ENCODE data around the gene ADARB2. TPM values are rescaled to one million over a fixed set of nuclear protein-coding genes. Genes with fewer than 3 reads are reported as not detected.

ADARB2 gene
- total and polyA plus RNA-seq, 2 experiments from 2014 or later, result 2.0 to 5.0 TPM

- peaks cover 12% of the 10 kb centered on the region for H3K27me3 Mint-ChIP-seq (ENCODE audit: insufficient read depth, low read depth, poor library complexity)
- H3K36me3 Mint-ChIP-seq (ENCODE audit: low read depth), result peaks cover 20% of the 10 kb centered on the region
Measured at GRCh38 chr10:1752153-1752552, 14.8 kb upstream of the ADARB2 start.

DNA sequence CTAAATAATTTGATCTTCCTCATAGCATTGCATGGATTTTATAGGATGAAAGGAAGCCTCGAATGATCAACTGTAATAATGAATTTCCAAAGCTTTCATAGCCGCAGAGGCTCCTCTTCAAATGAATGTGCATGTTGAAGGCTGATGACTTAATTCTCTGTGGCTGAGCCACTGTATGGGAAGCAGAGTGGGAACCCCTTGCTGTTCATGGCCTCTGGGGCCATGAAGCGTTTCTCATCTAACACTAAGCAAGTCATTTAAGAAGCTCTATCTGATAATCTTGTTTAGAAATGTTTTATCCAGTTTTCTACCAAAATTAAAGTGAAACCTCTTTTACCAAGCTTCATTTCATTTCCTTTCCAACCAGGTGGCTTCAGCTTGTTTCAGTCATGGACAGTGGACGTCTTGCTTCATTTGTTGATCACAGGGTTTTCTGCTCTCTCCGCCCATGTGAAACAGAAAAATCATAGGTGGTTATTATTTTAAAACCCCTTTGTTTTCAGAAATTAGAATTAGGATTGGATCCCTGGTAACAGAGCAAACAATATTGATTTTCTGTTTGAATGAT lies 10.3 kb upstream of the ADARB2 start:
- H4K20me1 ChIP-seq (replicated peaks; ENCODE audit: insufficient read depth), result no peaks in the 10 kb centered on the region
- no peaks in the 10 kb centered on the region for H3K79me2 ChIP-seq (replicated peaks; ENCODE audit: insufficient read depth)
- peaks cover under 1% of the 10 kb centered on the region; the same call in 1 of the 2 replicates for H3K9me2 ChIP-seq (ENCODE audit: insufficient read depth)
- no peak overlapping the region for H3K27ac Mint-ChIP-seq
- peaks cover 2% of the 10 kb centered on the region for H3K27me3 Mint-ChIP-seq (ENCODE audit: insufficient read depth, low read depth, poor library complexity)
- peaks cover 8% of the 10 kb centered on the region; the same call in 1 of the 2 replicates for H3K36me3 ChIP-seq (ENCODE audit: insufficient read depth)
- DNase-seq (ENCODE audit: low spot score), result no peak
- H3K4me1 Mint-ChIP-seq, result no peaks in the 10 kb centered on the region
- no peak overlapping the region for H3K4me3 Mint-ChIP-seq
- H3K27ac ChIP-seq (ENCODE audit: low read depth), result no peak overlapping the region
- ATAC-seq, result no peak
- H3K4me1 ChIP-seq (ENCODE audit: insufficient read depth), result no peaks in the 10 kb centered on the region
- H3K4me2 ChIP-seq, result no peak overlapping the region
- H3F3A ChIP-seq (replicated peaks; ENCODE audit: low read depth), result no peaks in the 10 kb centered on the region
- no peak overlapping the region for H2AFZ ChIP-seq
- H3K27me3 ChIP-seq (ENCODE audit: insufficient read depth), result no peaks in the 10 kb centered on the region
- peaks cover 40% of the 10 kb centered on the region for H3K9me3 Mint-ChIP-seq
- peaks cover 20% of the 10 kb centered on the region for H3K36me3 Mint-ChIP-seq (ENCODE audit: low read depth)
- no peak for TF ChIP-seq CTCF (conservative IDR thresholded peaks at IDR 0.05; ENCODE audit: low read depth in 2 of 2)
- TF ChIP-seq ZNF331 (CRISPR knock-in tag; IDR thresholded peaks at IDR 0.05; ENCODE audit: low read depth), result no peak
- TF ChIP-seq ZNF114 (CRISPR knock-in tag; IDR thresholded peaks at IDR 0.05), result no peak
- no peak for TF ChIP-seq EZH2phosphoT487 (IDR thresholded peaks at IDR 0.05; ENCODE audit: unreplicated experiment)
- no peak for TF ChIP-seq JUNB (IDR thresholded peaks at IDR 0.05; ENCODE audit: unreplicated experiment)
- TF ChIP-seq EZH2 (IDR thresholded peaks at IDR 0.05; ENCODE audit: low read depth, unreplicated experiment), result no peak
- TF ChIP-seq, protein P1, sequence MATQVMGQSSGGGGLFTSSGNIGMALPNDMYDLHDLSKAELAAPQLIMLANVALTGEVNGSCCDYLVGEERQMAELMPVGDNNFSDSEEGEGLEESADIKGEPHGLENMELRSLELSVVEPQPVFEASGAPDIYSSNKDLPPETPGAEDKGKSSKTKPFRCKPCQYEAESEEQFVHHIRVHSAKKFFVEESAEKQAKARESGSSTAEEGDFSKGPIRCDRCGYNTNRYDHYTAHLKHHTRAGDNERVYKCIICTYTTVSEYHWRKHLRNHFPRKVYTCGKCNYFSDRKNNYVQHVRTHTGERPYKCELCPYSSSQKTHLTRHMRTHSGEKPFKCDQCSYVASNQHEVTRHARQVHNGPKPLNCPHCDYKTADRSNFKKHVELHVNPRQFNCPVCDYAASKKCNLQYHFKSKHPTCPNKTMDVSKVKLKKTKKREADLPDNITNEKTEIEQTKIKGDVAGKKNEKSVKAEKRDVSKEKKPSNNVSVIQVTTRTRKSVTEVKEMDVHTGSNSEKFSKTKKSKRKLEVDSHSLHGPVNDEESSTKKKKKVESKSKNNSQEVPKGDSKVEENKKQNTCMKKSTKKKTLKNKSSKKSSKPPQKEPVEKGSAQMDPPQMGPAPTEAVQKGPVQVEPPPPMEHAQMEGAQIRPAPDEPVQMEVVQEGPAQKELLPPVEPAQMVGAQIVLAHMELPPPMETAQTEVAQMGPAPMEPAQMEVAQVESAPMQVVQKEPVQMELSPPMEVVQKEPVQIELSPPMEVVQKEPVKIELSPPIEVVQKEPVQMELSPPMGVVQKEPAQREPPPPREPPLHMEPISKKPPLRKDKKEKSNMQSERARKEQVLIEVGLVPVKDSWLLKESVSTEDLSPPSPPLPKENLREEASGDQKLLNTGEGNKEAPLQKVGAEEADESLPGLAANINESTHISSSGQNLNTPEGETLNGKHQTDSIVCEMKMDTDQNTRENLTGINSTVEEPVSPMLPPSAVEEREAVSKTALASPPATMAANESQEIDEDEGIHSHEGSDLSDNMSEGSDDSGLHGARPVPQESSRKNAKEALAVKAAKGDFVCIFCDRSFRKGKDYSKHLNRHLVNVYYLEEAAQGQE (IDR thresholded peaks at IDR 0.05; ENCODE audit: unreplicated experiment), result no peak
- no peak for TF ChIP-seq NANOG (IDR thresholded peaks at IDR 0.05; ENCODE audit: borderline replicate concordance)
- H3K4me3 ChIP-seq, result no peak overlapping the region

More at GRCh38 chr10:1752153-1752552, 14.8 kb upstream of the ADARB2 start:
- no peak overlapping the region for H2AFZ ChIP-seq
- H4K20me1 ChIP-seq (replicated peaks; ENCODE audit: insufficient read depth), result no peaks in the 10 kb centered on the region
- H3K79me2 ChIP-seq (replicated peaks; ENCODE audit: insufficient read depth), result no peaks in the 10 kb centered on the region
- no peak overlapping the region for H3K4me3 Mint-ChIP-seq
- no peak for TF ChIP-seq JUNB (IDR thresholded peaks at IDR 0.05; ENCODE audit: unreplicated experiment)
- TF ChIP-seq, protein P2, sequence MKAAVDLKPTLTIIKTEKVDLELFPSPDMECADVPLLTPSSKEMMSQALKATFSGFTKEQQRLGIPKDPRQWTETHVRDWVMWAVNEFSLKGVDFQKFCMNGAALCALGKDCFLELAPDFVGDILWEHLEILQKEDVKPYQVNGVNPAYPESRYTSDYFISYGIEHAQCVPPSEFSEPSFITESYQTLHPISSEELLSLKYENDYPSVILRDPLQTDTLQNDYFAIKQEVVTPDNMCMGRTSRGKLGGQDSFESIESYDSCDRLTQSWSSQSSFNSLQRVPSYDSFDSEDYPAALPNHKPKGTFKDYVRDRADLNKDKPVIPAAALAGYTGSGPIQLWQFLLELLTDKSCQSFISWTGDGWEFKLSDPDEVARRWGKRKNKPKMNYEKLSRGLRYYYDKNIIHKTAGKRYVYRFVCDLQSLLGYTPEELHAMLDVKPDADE (IDR thresholded peaks at IDR 0.05), result no peak
- no peak for TF ChIP-seq NANOG (IDR thresholded peaks at IDR 0.05; ENCODE audit: borderline replicate concordance)
- TF ChIP-seq CTCF (conservative IDR thresholded peaks at IDR 0.05; ENCODE audit: low read depth in 2 of 2), result no peak
- no peak for TF ChIP-seq ZNF114 (CRISPR knock-in tag; IDR thresholded peaks at IDR 0.05)
- TF ChIP-seq ZNF331 (CRISPR knock-in tag; IDR thresholded peaks at IDR 0.05; ENCODE audit: low read depth), result no peak
- no peak for TF ChIP-seq EZH2phosphoT487 (IDR thresholded peaks at IDR 0.05; ENCODE audit: unreplicated experiment)
- H3K27me3 ChIP-seq (ENCODE audit: insufficient read depth), result no peaks in the 10 kb centered on the region
- DNase-seq (ENCODE audit: low spot score) (no peak), ATAC-seq (no peak)
- no peak overlapping the region for H3K4me2 ChIP-seq
- no peaks in the 10 kb centered on the region for H3F3A ChIP-seq (replicated peaks; ENCODE audit: low read depth)
- H3K4me3 ChIP-seq, result no peak overlapping the region
- peaks cover 8% of the 10 kb centered on the region; the same call in 1 of the 2 replicates for H3K36me3 ChIP-seq (ENCODE audit: insufficient read depth)
- H3K4me1 Mint-ChIP-seq, result peaks cover 14% of the 10 kb centered on the region
- peaks cover 43% of the 10 kb centered on the region for H3K9me3 Mint-ChIP-seq
- H3K9me2 ChIP-seq (ENCODE audit: insufficient read depth), result peaks cover 3% of the 10 kb centered on the region; the same call in 1 of the 2 replicates
- no peak overlapping the region for H3K27ac Mint-ChIP-seq
- peaks cover 9% of the 10 kb centered on the region for H3K4me1 ChIP-seq (ENCODE audit: insufficient read depth)
- no peak overlapping the region for H3K27ac ChIP-seq (ENCODE audit: low read depth)
